AG10803 (cell line): ENCODE data around the gene TMEM239.

Experiments used
- DNase-seq: peaks from one replicate; pipeline ENCODE4 v3.0.0; 2010; ENCODE audit warnings: low read depth
- H3K4me3 ChIP-seq: 2 replicates; pipeline ENCODE4 v1.5.1; 2011; ENCODE audit warnings: mild to moderate bottlenecking, low read length, control low read depth
- CTCF ChIP-seq: conservative IDR thresholded peaks from 2 replicates; pipeline ENCODE4 v1.5.1; 2011; ENCODE audit warnings: mild to moderate bottlenecking, low read length, control low read depth, inconsistent platforms

Gene TMEM239

GRCh38 chr20:2795451-2795850, 20.7 kb upstream of the TMEM239 start:
- TF ChIP-seq CTCF: no peak
- no peak overlapping the region for H3K4me3 ChIP-seq
- DNase-seq: no peak

- no peak for TF ChIP-seq CTCF
- H3K4me3 ChIP-seq: no peak overlapping the region
- DNase-seq: no peak
Measured at GRCh38 chr20:2796011-2796660, 20.0 kb upstream of the TMEM239 start.

GRCh38 chr20:2797136-2797983, 18.8 kb upstream of the TMEM239 start:
- no peak overlapping the region for H3K4me3 ChIP-seq
- no peak for DNase-seq
- TF ChIP-seq CTCF: no peak

- DNase-seq: no peak
- TF ChIP-seq CTCF: no peak
- no peak overlapping the region for H3K4me3 ChIP-seq
Measured at GRCh38 chr20:2798095-2798805, 17.9 kb upstream of the TMEM239 start.

- H3K4me3 ChIP-seq: no peak overlapping the region
- TF ChIP-seq CTCF: no peak
- DNase-seq: no peak
Measured at GRCh38 chr20:2798814-2799213, 17.4 kb upstream of the TMEM239 start.

GRCh38 chr20:2799271-2799670, 16.9 kb upstream of the TMEM239 start:
- TF ChIP-seq CTCF: no peak
- no peak for DNase-seq
- no peak overlapping the region; the same call in 1 of the 2 replicates for H3K4me3 ChIP-seq
